Left ventricle myocardium inferior (tissue), 1 donor: ENCODE data around the gene NCAPG2. TPM values are rescaled to one million over a fixed set of nuclear protein-coding genes. Genes with fewer than 3 reads are reported as not detected.
"Not testable (repeated sequence)": the region's sequence is repeated elsewhere in the genome, so short reads cannot be mapped to it uniquely, and the experiment has no call there.

ENCODE experiments used
- DNase-seq: peaks from one replicate; pipeline ENCODE4 v3.0.0-alpha.2; 2020
- H3K27ac ChIP-seq: fragments of 200-600 bp; replicated peaks from 2 replicates; pipeline ENCODE4 v1.8.0; 2021
- H3K27me3 ChIP-seq: fragments of 200-600 bp; 2 replicates; pipeline ENCODE4 v1.8.0; 2021; ENCODE audit warnings: low read depth
- H3K36me3 ChIP-seq: fragments of 200-600 bp; 2 replicates; pipeline ENCODE4 v1.8.0; 2021
- H3K4me1 ChIP-seq: fragments of 200-600 bp; 2 replicates; pipeline ENCODE4 v1.8.0; 2021
- H3K4me3 ChIP-seq: fragments of 200-600 bp; 2 replicates; pipeline ENCODE4 v1.8.0; 2021; ENCODE audit warnings: mild to moderate bottlenecking, moderate library complexity
- H3K9me3 ChIP-seq: fragments of 200-600 bp; replicated peaks from 2 replicates; pipeline ENCODE4 v1.8.0; 2021
- CTCF ChIP-seq: fragments of 200-600 bp; IDR thresholded peaks from 2 replicates; pipeline ENCODE4 v1.8.0; 2021; ENCODE audit warnings: antibody characterized with exemption, mild to moderate bottlenecking, borderline replicate concordance
- intact Hi-C: fragments of 100-400 bp; cut with micrococcal nuclease; formaldehyde crosslinking; loops from one replicate; pipeline ENCODE4 v1.11.0; 2022
- total RNA-seq: library from RNA; stranded (reverse); fragmentation: NEBNext Ultra II Directional; extraction: Animal tissue kit (Norgen Biotek cat#: 25700); gene quantifications from one replicate; pipeline ENCODE4 v1.2.1, GENCODE V29; 2021
- donor health status: DM: no; HTN: yes; CAD: no; lungs with severe emphysema.

The NCAPG2 gene
- total RNA-seq, 1 donor from 2014 or later = 3.7 TPM

GRCh38 chr7:158705234-158705850 is 738 bp upstream of the NCAPG2 start:
- intact Hi-C loops = no loop called here

GRCh38 chr7:158703679-158704523 is 703 bp downstream of the NCAPG2 start:
- intact Hi-C loops = not testable (repeated sequence)

More at GRCh38 chr7:158705234-158705850, 738 bp upstream of the NCAPG2 start:
- Histone ChIP-seq H3K36me3 (no peaks in the 10 kb centered on the region), H3K4me1 (peaks cover 23% of the 10 kb centered on the region), H3K4me3 (peak overlapping the region; percentile 85), H3K27ac (peak overlapping the region; percentile 91), H3K9me3 (peaks cover 15% of the 10 kb centered on the region), H3K27me3 (no peaks in the 10 kb centered on the region)
- DNase-seq = no peak
- TF ChIP-seq CTCF = no peak

DNA sequence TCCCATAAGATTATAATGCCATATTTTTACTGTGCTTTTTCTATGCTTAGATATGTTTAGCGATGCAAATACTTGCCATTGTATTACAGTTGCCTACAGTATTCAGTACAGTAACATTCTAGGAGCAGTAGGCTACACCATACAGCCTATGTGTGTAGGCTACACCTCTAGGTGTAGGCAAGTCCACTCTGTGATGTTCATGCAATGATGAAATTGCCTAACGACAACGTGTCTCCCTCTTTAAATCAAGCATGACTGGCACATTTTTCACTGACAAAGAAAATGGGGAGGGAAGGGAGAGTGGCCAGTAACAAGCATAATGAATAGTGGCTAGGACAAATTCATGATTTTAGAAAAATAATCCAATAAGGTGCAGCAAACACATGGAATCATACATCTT is 1.7 kb downstream of the NCAPG2 start:
- Histone ChIP-seq H3K27ac (no peak overlapping the region), H3K27me3 (no peaks in the 10 kb centered on the region), H3K4me1 (peaks cover 23% of the 10 kb centered on the region), H3K9me3 (peaks cover 12% of the 10 kb centered on the region), H3K36me3 (no peaks in the 10 kb centered on the region), H3K4me3 (no peak overlapping the region)
- DNase-seq = no peak
- intact Hi-C loops = no loop called here
- TF ChIP-seq CTCF = no peak

More at GRCh38 chr7:158703679-158704523, 703 bp downstream of the NCAPG2 start:
- Histone ChIP-seq H3K4me1 (peaks cover 23% of the 10 kb centered on the region), H3K4me3 (peak overlapping the region; percentile 85), H3K9me3 (peaks cover 15% of the 10 kb centered on the region), H3K27ac (peak overlapping the region; percentile 91)
- H3K27me3 ChIP-seq, DNase-seq, H3K36me3 ChIP-seq: not testable (repeated sequence)

GRCh38 chr7:158702196-158702595 is 2.4 kb downstream of the NCAPG2 start:
- DNase-seq = no peak
- TF ChIP-seq CTCF = no peak
- Histone ChIP-seq H3K9me3 (peaks cover 4% of the 10 kb centered on the region), H3K27me3 (no peaks in the 10 kb centered on the region), H3K4me1 (peaks cover 23% of the 10 kb centered on the region), H3K27ac (no peak overlapping the region), H3K36me3 (no peaks in the 10 kb centered on the region), H3K4me3 (no peak overlapping the region)
- intact Hi-C loops = no loop called here

GRCh38 chr7:158700008-158700407 is 4.6 kb downstream of the NCAPG2 start:
- H3K9me3 ChIP-seq = no peaks in the 10 kb centered on the region
- no peak for TF ChIP-seq CTCF
- intact Hi-C loops = no loop called here
- H3K36me3 ChIP-seq = no peaks in the 10 kb centered on the region
- H3K4me3 ChIP-seq = no peak overlapping the region
- H3K27ac ChIP-seq = no peak overlapping the region
- DNase-seq = no peak
- H3K4me1 ChIP-seq = peaks cover 24% of the 10 kb centered on the region
- H3K27me3 ChIP-seq = no peaks in the 10 kb centered on the region

- TF ChIP-seq CTCF = no peak
- no peaks in the 10 kb centered on the region for H3K9me3 ChIP-seq
- intact Hi-C loops = loop anchor here (5.0 kb wide), 1 partner anchor 278 kb away; no protein-coding TSS in a partner anchor
- peaks cover 20% of the 10 kb centered on the region for H3K4me1 ChIP-seq
- no peak for DNase-seq
- no peak overlapping the region for H3K4me3 ChIP-seq
- no peaks in the 10 kb centered on the region for H3K36me3 ChIP-seq
- no peak overlapping the region for H3K27ac ChIP-seq
- no peaks in the 10 kb centered on the region for H3K27me3 ChIP-seq
These were observed 5.3 kb downstream of the NCAPG2 start for GRCh38 chr7:158699341-158699740.
